Subcutaneous adipose tissue (tissue), 4 donors: ENCODE data around the gene PA2G4. TPM values are rescaled to one million over a fixed set of nuclear protein-coding genes. Genes with fewer than 3 reads are reported as not detected.

ENCODE experiments used
- total RNA-seq, 4 donors: library from RNA; depleted of rRNA; stranded (reverse); fragments of >200 nt; gene quantifications; one replicate each; pipeline ENCODE4 v1.1.0, GENCODE V29; 2016
- TF ChIP-seq, protein P1 (sequence below): fragments of 450-650 bp; IDR thresholded peaks from one replicate; pipeline ENCODE4 v1.5.1; 2016; ENCODE audit warnings: low read depth, mild to moderate bottlenecking, control low read depth, antibody characterized with exemption, moderate library complexity

Gene PA2G4
- total RNA-seq, 4 donors from 2014 or later = 60.9 to 99.1 (median 87.1) TPM

DNA sequence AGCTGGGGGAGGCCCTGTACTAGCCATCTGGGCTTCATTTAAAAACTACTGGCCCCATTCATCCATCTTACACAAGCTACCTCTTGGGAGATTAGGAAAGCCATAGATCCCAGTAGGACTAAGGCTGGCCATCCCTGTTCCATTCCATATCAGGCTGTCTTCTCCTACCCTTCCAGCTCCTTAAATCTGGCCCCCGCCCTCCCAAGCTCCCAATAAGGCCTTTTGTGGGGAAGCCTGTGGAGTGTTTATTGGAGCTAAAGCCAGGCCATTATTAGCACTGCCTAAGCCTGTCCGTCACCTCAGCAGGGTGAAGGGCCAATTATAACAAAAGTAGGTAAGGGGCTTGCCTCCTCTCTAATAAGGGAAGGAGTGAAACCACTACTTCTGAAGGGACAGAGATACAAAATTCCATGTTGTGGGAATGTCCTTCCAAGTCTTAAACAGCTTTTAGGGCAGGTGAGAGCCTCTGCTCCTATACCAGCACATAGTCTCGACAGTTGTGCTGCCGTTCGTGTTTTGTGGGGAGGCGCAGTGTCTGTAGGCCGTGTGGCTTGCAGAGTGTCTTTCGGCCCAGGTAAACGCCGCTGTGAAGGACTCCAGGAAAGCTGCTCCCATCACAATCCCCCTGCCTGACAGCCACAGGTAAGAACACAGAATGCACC, 57.5 kb downstream of the PA2G4 start:
- TF ChIP-seq, protein P1, sequence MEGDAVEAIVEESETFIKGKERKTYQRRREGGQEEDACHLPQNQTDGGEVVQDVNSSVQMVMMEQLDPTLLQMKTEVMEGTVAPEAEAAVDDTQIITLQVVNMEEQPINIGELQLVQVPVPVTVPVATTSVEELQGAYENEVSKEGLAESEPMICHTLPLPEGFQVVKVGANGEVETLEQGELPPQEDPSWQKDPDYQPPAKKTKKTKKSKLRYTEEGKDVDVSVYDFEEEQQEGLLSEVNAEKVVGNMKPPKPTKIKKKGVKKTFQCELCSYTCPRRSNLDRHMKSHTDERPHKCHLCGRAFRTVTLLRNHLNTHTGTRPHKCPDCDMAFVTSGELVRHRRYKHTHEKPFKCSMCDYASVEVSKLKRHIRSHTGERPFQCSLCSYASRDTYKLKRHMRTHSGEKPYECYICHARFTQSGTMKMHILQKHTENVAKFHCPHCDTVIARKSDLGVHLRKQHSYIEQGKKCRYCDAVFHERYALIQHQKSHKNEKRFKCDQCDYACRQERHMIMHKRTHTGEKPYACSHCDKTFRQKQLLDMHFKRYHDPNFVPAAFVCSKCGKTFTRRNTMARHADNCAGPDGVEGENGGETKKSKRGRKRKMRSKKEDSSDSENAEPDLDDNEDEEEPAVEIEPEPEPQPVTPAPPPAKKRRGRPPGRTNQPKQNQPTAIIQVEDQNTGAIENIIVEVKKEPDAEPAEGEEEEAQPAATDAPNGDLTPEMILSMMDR = no peak

DNA sequence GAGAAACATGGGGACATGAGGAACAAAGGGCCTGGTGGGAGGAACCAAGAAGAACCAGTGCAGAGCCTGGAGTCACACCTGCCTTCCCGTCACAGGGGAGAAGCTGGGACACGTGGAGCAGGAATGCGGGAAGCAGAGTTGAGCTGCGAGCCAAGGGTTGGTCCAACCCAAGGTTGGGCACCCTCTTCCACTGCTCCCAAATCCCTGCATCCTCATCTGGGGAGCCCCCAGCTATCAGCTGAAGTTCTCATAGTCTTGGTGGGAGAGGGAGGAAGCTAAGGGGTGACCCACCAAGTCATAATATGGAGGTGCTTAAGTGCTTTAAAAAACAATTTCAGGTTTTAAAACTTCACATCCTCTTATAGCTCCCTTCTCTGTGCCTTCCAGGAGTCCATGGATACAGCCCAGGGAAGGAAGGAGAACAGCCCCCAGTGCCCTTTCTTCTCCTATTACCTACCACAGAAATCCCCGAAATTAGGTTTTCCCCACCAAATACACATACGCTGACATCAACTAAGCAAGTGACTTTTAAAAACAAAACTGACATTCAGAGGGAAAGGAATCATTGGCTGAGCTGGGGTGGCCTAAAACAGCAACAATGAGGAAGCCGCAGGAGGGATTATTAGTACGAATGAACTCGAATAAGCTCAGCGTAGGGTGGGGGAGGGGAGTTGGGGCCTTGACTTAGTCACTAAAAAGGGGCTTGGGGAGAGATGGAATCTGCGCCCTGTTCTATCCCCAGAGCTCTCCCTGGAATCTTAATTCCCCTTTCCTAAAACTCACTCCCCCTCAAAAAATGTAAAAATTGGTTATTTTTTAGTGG, 58.3 kb downstream of the PA2G4 start:
- TF ChIP-seq, protein P1 = no peak

Other genes starting within 250 kb of the PA2G4 start
- 10 to 100 TPM; 25.9 to 37.4 (median 31.7) TPM for gene PYM1, start 176.7 kb upstream of the PA2G4 start, total RNA-seq
- gene DGKA, start 173.4 kb upstream of the PA2G4 start, total RNA-seq = 10 to 100 TPM; 16.1 to 59.5 (median 23.3) TPM
- gene PMEL, start 138.5 kb upstream of the PA2G4 start, total RNA-seq = 1 to 10 TPM in 2 of 4 donors, not detected in 2; 1.1 to 2.0 TPM
- 10 to 100 TPM in 1 of 4 donors, 1 to 10 TPM in 3; 7.9 to 14.9 (median 9.0) TPM for gene CDK2, start 137.7 kb upstream of the PA2G4 start, total RNA-seq
- gene RAB5B, start 130.5 kb upstream of the PA2G4 start, total RNA-seq = 10 to 100 TPM; 55.4 to 70.9 (median 63.1) TPM
- 10 to 100 TPM; 12.9 to 44.5 (median 30.4) TPM for gene SUOX, start 107.3 kb upstream of the PA2G4 start, total RNA-seq
- gene IKZF4, start 83.5 kb upstream of the PA2G4 start, total RNA-seq = 10 to 100 TPM in 2 of 4 donors, 1 to 10 TPM in 2; 2.9 to 16.6 (median 7.8) TPM
- 100 to 1,000 TPM; 346 to 891 (median 730) TPM for gene RPS26, start 62.6 kb upstream of the PA2G4 start, total RNA-seq
- gene ERBB3, start 24.4 kb upstream of the PA2G4 start, total RNA-seq = 1 to 10 TPM in 1 of 4 donors, under 1 TPM in 3; 0.34 to 2.6 (median 0.66) TPM
- gene RPL41, start 12.1 kb downstream of the PA2G4 start, total RNA-seq = 1,000 to 10,000 TPM; 2,735 to 3,575 (median 3,131) TPM
- gene ZC3H10, start 13.7 kb downstream of the PA2G4 start, total RNA-seq = 1 to 10 TPM; 3.2 to 5.1 (median 3.5) TPM
- 100 to 1,000 TPM; 147 to 522 (median 280) TPM for gene ESYT1, start 23.7 kb downstream of the PA2G4 start, total RNA-seq
- gene MYL6B, start 48.0 kb downstream of the PA2G4 start, total RNA-seq = 10 to 100 TPM; 12.2 to 36.0 (median 24.7) TPM
- gene MYL6, start 53.8 kb downstream of the PA2G4 start, total RNA-seq = 1,000 to 10,000 TPM; 1,882 to 4,580 (median 2,293) TPM
- 100 to 1,000 TPM in 3 of 4 donors, 10 to 100 TPM in 1; 73.6 to 125 (median 118) TPM for gene SMARCC2, start 84.9 kb downstream of the PA2G4 start, total RNA-seq
- 100 to 1,000 TPM in 1 of 4 donors, 10 to 100 TPM in 3; 64.3 to 101 (median 84.9) TPM for gene RNF41, start 117.4 kb downstream of the PA2G4 start, total RNA-seq
- gene NABP2, start 119.8 kb downstream of the PA2G4 start, total RNA-seq = 10 to 100 TPM; 12.6 to 25.3 (median 19.1) TPM
- not detected for gene SLC39A5, start 125.5 kb downstream of the PA2G4 start, total RNA-seq
- 10 to 100 TPM; 14.3 to 24.1 (median 19.9) TPM for gene ANKRD52, start 153.8 kb downstream of the PA2G4 start, total RNA-seq
- gene COQ10A, start 162.4 kb downstream of the PA2G4 start, total RNA-seq = 10 to 100 TPM in 3 of 4 donors, 1 to 10 TPM in 1; 9.3 to 18.3 (median 12.4) TPM
- 100 to 1,000 TPM; 107 to 278 (median 141) TPM for gene CS, start 195.8 kb downstream of the PA2G4 start, total RNA-seq
- 10 to 100 TPM; 59.7 to 76.7 (median 64.7) TPM for gene CNPY2, start 211.4 kb downstream of the PA2G4 start, total RNA-seq
- 10 to 100 TPM; 29.9 to 47.3 (median 31.7) TPM for gene PAN2, start 229.4 kb downstream of the PA2G4 start, total RNA-seq
- 1 to 10 TPM in 1 of 4 donors, not detected in 3; 1.0 TPM for gene IL23A, start 234.3 kb downstream of the PA2G4 start, total RNA-seq